Neural cell (in vitro differentiated cells): ENCODE results near the gene MGA. TPM values are rescaled to one million over a fixed set of nuclear protein-coding genes. Genes with fewer than 3 reads are reported as not detected.

ENCODE experiments used
- H2AFZ ChIP-seq: fragments of 200-600, 300-800 bp; sonication (generic), shearing (Covaris generic); 2 replicates; pipeline ENCODE4 v1.6.0; 2014; ENCODE audit warnings: low read depth, mild to moderate bottlenecking, antibody characterized with exemption, low read length, moderate library complexity
- H3F3A ChIP-seq: fragments of 200-600 bp; shearing (Covaris generic); 2 replicates; pipeline ENCODE4 v1.6.1; 2016; ENCODE audit warnings: mild to moderate bottlenecking, moderate library complexity, mixed read lengths, antibody characterized with exemption, low read length; ENCODE audit not compliant: insufficient read depth, poor library complexity, severe bottlenecking
- H3K27ac ChIP-seq: fragments of 200-600, 300-800 bp; sonication (generic), shearing (Covaris generic); 2 replicates; pipeline ENCODE4 v1.5.1; 2014; ENCODE audit warnings: mild to moderate bottlenecking, low read length, moderate library complexity
- H3K27me3 ChIP-seq: fragments of 300-800, 200-600 bp; sonication (generic), shearing (Covaris generic); 2 replicates; pipeline ENCODE4 v1.6.0; 2014; ENCODE audit warnings: mild to moderate bottlenecking, low read depth, low read length, moderate library complexity; ENCODE audit not compliant: insufficient read depth
- H3K36me3 ChIP-seq: fragments of 300-800, 200-600 bp; sonication (generic), shearing (Covaris generic); 2 replicates; pipeline ENCODE4 v1.5.1; 2014; ENCODE audit warnings: mild to moderate bottlenecking, antibody characterized with exemption, low read length, moderate library complexity; ENCODE audit not compliant: insufficient read depth
- H3K4me2 ChIP-seq: fragments of 300-800, 200-600 bp; sonication (generic), shearing (Covaris generic); 2 replicates; pipeline ENCODE4 v1.6.0; 2014; ENCODE audit warnings: mild to moderate bottlenecking, low read length
- H3K4me3 ChIP-seq: fragments of 300-800, 200-600 bp; sonication (generic), shearing (Covaris generic); 2 replicates; pipeline ENCODE4 v1.5.1; 2014; ENCODE audit warnings: mild to moderate bottlenecking, low read length, moderate library complexity
- H3K79me2 ChIP-seq: fragments of 200-600 bp; shearing (Covaris generic); replicated peaks from 2 replicates; pipeline ENCODE4 v1.6.0; 2014; ENCODE audit warnings: mild to moderate bottlenecking, low read length, moderate library complexity; ENCODE audit not compliant: insufficient read depth
- H3K9ac ChIP-seq: fragments of 300-800, 200-600 bp; sonication (generic), shearing (Covaris generic); 2 replicates; pipeline ENCODE4 v1.6.1; 2016; ENCODE audit warnings: mild to moderate bottlenecking, low read length, mixed read lengths
- H3K9me2 ChIP-seq: fragments of 200-600 bp; shearing (Covaris generic); 2 replicates; pipeline ENCODE4 v1.6.1; 2016; ENCODE audit warnings: mild to moderate bottlenecking, low read length, mixed read lengths; ENCODE audit not compliant: insufficient read depth
- H3K9me3 ChIP-seq: fragments of 200-600, 300-800 bp; sonication (generic), shearing (Covaris generic); 2 replicates; pipeline ENCODE4 v1.6.1; 2016; ENCODE audit warnings: mild to moderate bottlenecking, mixed run types, low read length, moderate library complexity, mixed read lengths
- H4K20me1 ChIP-seq: fragments of 200-600 bp; shearing (Covaris generic); 2 replicates; pipeline ENCODE4 v1.6.1; 2016; ENCODE audit warnings: mild to moderate bottlenecking, mixed run types; ENCODE audit not compliant: insufficient read depth
- EP300 ChIP-seq: fragments of 450-650 bp; conservative IDR thresholded peaks from 2 replicates; pipeline ENCODE4 v1.6.1; 2014; ENCODE audit warnings: antibody characterized with exemption, mild to moderate bottlenecking, moderate library complexity; ENCODE audit not compliant: poor library complexity, severe bottlenecking
- EZH2 ChIP-seq: fragments of 200-600, 300-800 bp; shearing (Covaris generic), sonication (generic); IDR thresholded peaks from 2 replicates; pipeline ENCODE4 v1.6.1; 2014; ENCODE audit warnings: antibody characterized with exemption, low read length, borderline replicate concordance, mild to moderate bottlenecking; ENCODE audit not compliant: insufficient read depth, poor library complexity, severe bottlenecking
- MXI1 ChIP-seq: fragments of 450-650 bp; conservative IDR thresholded peaks from 2 replicates; pipeline ENCODE4 v1.6.1; 2014; ENCODE audit warnings: antibody characterized with exemption, mild to moderate bottlenecking; ENCODE audit not compliant: poor library complexity, severe bottlenecking
- POLR2AphosphoS5 ChIP-seq: IDR thresholded peaks from 2 replicates; pipeline ENCODE4 v1.6.1; 2012
- RAD21 ChIP-seq: fragments of 450-650 bp; conservative IDR thresholded peaks from 2 replicates; pipeline ENCODE4 v1.6.1; 2014; ENCODE audit warnings: antibody characterized with exemption, mild to moderate bottlenecking, moderate library complexity
- SMC3 ChIP-seq: fragments of 450-650 bp; conservative IDR thresholded peaks from 2 replicates; pipeline ENCODE4 v1.6.1; 2014; ENCODE audit warnings: antibody characterized with exemption, mild to moderate bottlenecking, moderate library complexity; ENCODE audit not compliant: poor library complexity
- TAF1 ChIP-seq: IDR thresholded peaks from 2 replicates; pipeline ENCODE4 v1.6.1; 2012; ENCODE audit warnings: low read depth
- polyA plus RNA-seq: library from polyadenylated mRNA; depleted of rRNA; stranded (reverse); fragments of >200 nt; gene quantifications from 2 replicates; pipeline ENCODE4 v1.2.3, GENCODE V29; 2014
- TF ChIP-seq, protein P1 (sequence below): IDR thresholded peaks from 2 replicates; pipeline ENCODE4 v1.6.1; 2012; ENCODE audit warnings: borderline replicate concordance
- TF ChIP-seq, protein P2 (sequence below): fragments of 450-650 bp; IDR thresholded peaks from 2 replicates; pipeline ENCODE4 v1.5.1; 2014; ENCODE audit warnings: antibody characterized with exemption, mild to moderate bottlenecking, moderate library complexity; ENCODE audit not compliant: poor library complexity, severe bottlenecking

Gene MGA
- polyA plus RNA-seq, 1 donor from 2014 or later: 13.2 TPM

DNA sequence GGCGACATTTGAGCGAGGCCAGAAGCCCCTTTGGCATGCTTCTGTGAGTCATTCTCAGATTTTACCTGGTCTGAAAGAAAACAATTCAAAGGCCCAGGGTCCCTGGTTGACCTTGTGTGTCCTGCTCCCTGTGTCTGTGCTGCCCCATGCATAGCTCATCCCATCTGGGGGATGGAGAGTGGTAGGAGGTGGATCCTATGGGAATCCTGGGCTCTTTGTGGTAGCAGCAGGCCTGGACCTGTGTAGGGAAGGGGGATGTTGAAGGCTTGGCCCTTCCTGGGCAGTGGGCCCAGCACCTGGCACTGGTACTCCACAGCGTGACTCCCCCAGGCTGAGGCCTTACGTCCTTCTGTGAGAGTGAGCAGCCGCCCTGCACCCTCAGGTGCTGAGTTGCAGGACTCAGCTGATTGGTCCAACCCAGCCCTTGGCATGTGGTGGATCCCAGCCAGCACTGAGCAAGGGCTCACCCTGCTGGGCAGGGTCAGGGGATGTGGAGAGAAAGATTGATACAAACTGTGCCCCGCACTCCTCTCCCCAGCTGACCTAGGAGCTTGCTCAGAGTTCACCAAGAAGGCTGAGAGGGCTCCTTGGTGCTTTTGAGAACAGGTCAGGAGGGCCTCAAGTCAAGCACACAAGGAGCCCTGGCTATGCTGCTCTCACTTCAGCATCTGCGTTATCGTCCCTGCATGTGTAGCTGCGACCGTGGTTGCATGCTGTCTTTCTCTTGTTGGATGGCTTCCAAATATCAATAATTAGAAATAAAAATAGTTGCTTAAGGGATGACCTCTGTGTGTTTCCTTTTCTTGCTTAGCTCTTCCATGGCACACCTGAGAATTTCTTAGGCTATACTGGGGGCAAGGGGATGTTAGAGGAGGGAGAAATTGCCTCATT is 146.3 kb downstream of the MGA start:
- Histone ChIP-seq H3K9ac (no peak overlapping the region), H3K79me2 (no peaks in the 10 kb centered on the region), H3K27me3 (no peaks in the 10 kb centered on the region), H3F3A (no peaks in the 10 kb centered on the region), H3K36me3 (no peaks in the 10 kb centered on the region), H4K20me1 (no peaks in the 10 kb centered on the region), H3K4me3 (no peak overlapping the region), H3K9me3 (no peaks in the 10 kb centered on the region), H3K27ac (no peak overlapping the region), H2AFZ (no peak overlapping the region), H3K9me2 (no peaks in the 10 kb centered on the region), H3K4me2 (no peak overlapping the region)
- TF ChIP-seq, protein P1, sequence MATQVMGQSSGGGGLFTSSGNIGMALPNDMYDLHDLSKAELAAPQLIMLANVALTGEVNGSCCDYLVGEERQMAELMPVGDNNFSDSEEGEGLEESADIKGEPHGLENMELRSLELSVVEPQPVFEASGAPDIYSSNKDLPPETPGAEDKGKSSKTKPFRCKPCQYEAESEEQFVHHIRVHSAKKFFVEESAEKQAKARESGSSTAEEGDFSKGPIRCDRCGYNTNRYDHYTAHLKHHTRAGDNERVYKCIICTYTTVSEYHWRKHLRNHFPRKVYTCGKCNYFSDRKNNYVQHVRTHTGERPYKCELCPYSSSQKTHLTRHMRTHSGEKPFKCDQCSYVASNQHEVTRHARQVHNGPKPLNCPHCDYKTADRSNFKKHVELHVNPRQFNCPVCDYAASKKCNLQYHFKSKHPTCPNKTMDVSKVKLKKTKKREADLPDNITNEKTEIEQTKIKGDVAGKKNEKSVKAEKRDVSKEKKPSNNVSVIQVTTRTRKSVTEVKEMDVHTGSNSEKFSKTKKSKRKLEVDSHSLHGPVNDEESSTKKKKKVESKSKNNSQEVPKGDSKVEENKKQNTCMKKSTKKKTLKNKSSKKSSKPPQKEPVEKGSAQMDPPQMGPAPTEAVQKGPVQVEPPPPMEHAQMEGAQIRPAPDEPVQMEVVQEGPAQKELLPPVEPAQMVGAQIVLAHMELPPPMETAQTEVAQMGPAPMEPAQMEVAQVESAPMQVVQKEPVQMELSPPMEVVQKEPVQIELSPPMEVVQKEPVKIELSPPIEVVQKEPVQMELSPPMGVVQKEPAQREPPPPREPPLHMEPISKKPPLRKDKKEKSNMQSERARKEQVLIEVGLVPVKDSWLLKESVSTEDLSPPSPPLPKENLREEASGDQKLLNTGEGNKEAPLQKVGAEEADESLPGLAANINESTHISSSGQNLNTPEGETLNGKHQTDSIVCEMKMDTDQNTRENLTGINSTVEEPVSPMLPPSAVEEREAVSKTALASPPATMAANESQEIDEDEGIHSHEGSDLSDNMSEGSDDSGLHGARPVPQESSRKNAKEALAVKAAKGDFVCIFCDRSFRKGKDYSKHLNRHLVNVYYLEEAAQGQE: no peak
- TF ChIP-seq EZH2: no peak
- no peak for TF ChIP-seq POLR2AphosphoS5
- TF ChIP-seq RAD21: no peak
- no peak for TF ChIP-seq EP300
- TF ChIP-seq SMC3: no peak
- TF ChIP-seq TAF1: no peak
- no peak for TF ChIP-seq MXI1
- TF ChIP-seq, protein P2, sequence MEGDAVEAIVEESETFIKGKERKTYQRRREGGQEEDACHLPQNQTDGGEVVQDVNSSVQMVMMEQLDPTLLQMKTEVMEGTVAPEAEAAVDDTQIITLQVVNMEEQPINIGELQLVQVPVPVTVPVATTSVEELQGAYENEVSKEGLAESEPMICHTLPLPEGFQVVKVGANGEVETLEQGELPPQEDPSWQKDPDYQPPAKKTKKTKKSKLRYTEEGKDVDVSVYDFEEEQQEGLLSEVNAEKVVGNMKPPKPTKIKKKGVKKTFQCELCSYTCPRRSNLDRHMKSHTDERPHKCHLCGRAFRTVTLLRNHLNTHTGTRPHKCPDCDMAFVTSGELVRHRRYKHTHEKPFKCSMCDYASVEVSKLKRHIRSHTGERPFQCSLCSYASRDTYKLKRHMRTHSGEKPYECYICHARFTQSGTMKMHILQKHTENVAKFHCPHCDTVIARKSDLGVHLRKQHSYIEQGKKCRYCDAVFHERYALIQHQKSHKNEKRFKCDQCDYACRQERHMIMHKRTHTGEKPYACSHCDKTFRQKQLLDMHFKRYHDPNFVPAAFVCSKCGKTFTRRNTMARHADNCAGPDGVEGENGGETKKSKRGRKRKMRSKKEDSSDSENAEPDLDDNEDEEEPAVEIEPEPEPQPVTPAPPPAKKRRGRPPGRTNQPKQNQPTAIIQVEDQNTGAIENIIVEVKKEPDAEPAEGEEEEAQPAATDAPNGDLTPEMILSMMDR: no peak

DNA sequence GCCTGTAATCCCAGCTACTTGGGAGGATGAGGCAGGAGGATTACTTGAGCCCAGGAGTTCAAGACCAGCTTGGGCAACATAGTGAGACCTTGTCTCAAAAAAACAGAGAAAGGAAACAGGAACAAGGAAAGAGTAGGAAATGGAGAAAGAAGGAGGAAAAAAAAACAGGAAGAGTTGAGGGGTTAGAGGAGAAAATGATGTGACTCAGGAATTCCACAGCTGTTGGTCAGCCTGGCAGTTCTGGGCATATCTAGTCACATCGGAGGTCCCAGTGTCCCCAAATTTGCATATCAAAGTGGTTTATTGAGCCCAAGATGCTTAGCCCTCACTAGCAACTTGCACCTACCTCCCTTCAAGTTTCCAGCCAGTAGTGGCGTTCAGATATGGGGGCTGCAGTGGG is 148.9 kb downstream of the MGA start:
- H3K27me3 ChIP-seq: no peaks in the 10 kb centered on the region
- H3K27ac ChIP-seq: no peak overlapping the region
- no peaks in the 10 kb centered on the region for H3K9me3 ChIP-seq
- H3K4me2 ChIP-seq: no peak overlapping the region
- H2AFZ ChIP-seq: no peak overlapping the region
- no peaks in the 10 kb centered on the region for H3F3A ChIP-seq
- H3K79me2 ChIP-seq: no peaks in the 10 kb centered on the region
- no peaks in the 10 kb centered on the region for H3K36me3 ChIP-seq
- H4K20me1 ChIP-seq: no peaks in the 10 kb centered on the region
- no peaks in the 10 kb centered on the region for H3K9me2 ChIP-seq
- H3K9ac ChIP-seq: no peak overlapping the region
- no peak overlapping the region for H3K4me3 ChIP-seq
- TF ChIP-seq EP300 (no peak), EZH2 (no peak), SMC3 (no peak), MXI1 (no peak), RAD21 (no peak), POLR2AphosphoS5 (no peak)
- TF ChIP-seq, protein P2: no peak
